Measurements from ENCODE around the gene ARHGAP32.

GRCh38 chr11:129148487-129148886 lies 43.6 kb downstream of the ARHGAP32 start:
- TF ChIP-seq CTCF (IDR thresholded peaks at IDR 0.05) (no peak), POLR2A (IDR thresholded peaks at IDR 0.05) (no peak), POLR2AphosphoS5 (IDR thresholded peaks at IDR 0.05) (no peak)

Measured in breast epithelium (tissue), 3 donors.